Glomerular endothelial cell (primary cell): ENCODE measurements around the gene CACNG8. TPM values are rescaled to one million over a fixed set of nuclear protein-coding genes. Genes with fewer than 3 reads are reported as not detected.
"Not testable (repeated sequence)": the region's sequence is repeated elsewhere in the genome, so short reads cannot be mapped to it uniquely, and the experiment has no call there.

ENCODE experiments used
- DNase-seq: peaks from one replicate; pipeline ENCODE4 v3.0.0-alpha.2; 2011; ENCODE audit warnings: low read depth, low spot score; ENCODE audit errors: extremely low read depth
- total RNA-seq: library from RNA; depleted of rRNA; stranded (reverse); fragments of >200 nt; gene quantifications from 2 replicates; pipeline ENCODE4 v1.2.3, GENCODE V29; 2015

CACNG8 gene
- total RNA-seq, 1 donor from 2014 or later, result 2.1 TPM

DNA sequence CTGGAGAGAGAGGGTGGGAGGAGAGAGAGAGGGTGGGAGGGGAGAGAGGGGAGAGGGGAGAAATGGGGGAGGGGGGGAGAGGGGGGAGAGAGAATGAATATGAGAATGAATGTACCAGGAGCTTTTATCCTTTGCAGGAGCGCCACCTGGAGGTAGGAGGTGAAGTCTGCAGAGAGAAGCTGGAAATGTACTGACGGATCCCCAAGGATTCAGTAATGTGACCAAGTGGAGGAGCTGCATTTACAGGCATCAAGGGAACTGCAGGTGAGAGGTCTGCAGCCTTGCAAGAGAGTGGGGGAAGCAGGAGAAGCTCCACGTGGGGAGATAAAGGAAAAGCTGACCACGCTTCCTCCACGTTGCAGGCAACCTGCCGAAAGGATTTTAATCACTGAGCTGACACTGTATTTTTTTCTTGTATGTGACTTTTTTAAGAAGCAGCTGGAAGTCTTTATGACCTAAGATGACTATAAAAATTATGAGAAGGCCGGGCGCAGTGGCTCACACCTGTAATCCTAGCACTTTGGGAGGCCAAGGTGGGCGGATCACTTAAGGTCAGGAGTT, 67.3 kb downstream of the CACNG8 start:
- DNase-seq, result no peak

- no peak for DNase-seq
Measured at GRCh38 chr19:54030895-54031586, 68.3 kb downstream of the CACNG8 start.

GRCh38 chr19:54035215-54036178, 72.8 kb downstream of the CACNG8 start:
- DNase-seq, result peak; percentile 71

DNA sequence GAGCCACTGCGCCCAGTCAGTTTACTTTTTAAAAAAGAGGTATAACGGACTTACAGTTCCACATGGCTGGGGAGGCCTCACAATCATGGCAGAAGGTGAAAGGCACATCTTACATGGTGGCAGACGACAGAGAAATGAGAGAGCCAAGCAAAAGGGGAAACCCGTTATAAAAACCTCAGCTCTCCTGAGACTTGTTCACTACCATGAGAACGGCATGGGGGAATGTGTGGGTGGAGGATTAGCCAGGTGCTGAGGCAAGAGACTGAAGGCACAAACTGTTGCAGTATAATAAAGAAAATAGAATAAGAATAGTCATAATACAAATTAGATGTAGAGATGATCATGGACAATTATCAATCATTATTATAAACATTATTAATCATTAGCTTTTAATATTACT, 73.8 kb downstream of the CACNG8 start:
- DNase-seq, result not testable (repeated sequence)

Other genes starting within 250 kb of the CACNG8 start
- gene NLRP12, start 138.6 kb upstream of the CACNG8 start, total RNA-seq, result 1.1 and 2.6 TPM in 2 replicates
- gene MYADM, start 95.1 kb upstream of the CACNG8 start, total RNA-seq, result 134 and 174 TPM in 2 replicates
- gene PRKCG, start 80.7 kb upstream of the CACNG8 start, total RNA-seq, result 0.06 TPM in 1 of 2 replicates, not detected in the other
- 1.9 and 2.2 TPM in 2 replicates for gene CACNG7, start 53.7 kb upstream of the CACNG8 start, total RNA-seq
- gene CACNG6, start 28.7 kb downstream of the CACNG8 start, total RNA-seq, result 2.2 and 3.0 TPM in 2 replicates
- not detected in 2 replicates for gene VSTM1, start 101.0 kb downstream of the CACNG8 start, total RNA-seq
- gene TARM1, start 118.4 kb downstream of the CACNG8 start, total RNA-seq, result not detected in 2 replicates
- not detected in 2 replicates for gene OSCAR, start 137.9 kb downstream of the CACNG8 start, total RNA-seq
- 11.7 and 26.2 TPM in 2 replicates for gene NDUFA3, start 139.9 kb downstream of the CACNG8 start, total RNA-seq
- 58.5 and 63.2 TPM in 2 replicates for gene TFPT, start 152.7 kb downstream of the CACNG8 start, total RNA-seq
- gene PRPF31, start 152.8 kb downstream of the CACNG8 start, total RNA-seq, result 57.8 and 66.7 TPM in 2 replicates
- 19.6 and 29.5 TPM in 2 replicates for gene CNOT3, start 174.8 kb downstream of the CACNG8 start, total RNA-seq
- 7.5 and 8.0 TPM in 2 replicates for gene LENG1, start 196.8 kb downstream of the CACNG8 start, total RNA-seq
- gene TMC4, start 210.2 kb downstream of the CACNG8 start, total RNA-seq, result not detected in 2 replicates
- gene MBOAT7, start 226.6 kb downstream of the CACNG8 start, total RNA-seq, result 354 and 361 TPM in 2 replicates
- gene TSEN34, start 228.4 kb downstream of the CACNG8 start, total RNA-seq, result 92.9 and 140 TPM in 2 replicates
- gene RPS9, start 237.9 kb downstream of the CACNG8 start, total RNA-seq, result 1,387 and 1,829 TPM in 2 replicates